H1 (cell line): Measurements from ENCODE around the gene KCNB1. TPM values are rescaled to one million over a fixed set of nuclear protein-coding genes. Genes with fewer than 3 reads are reported as not detected.

Experiments used
- CTCF ChIA-PET: fragments of 300-600 bp; sonication (Branson Sonifier 250); formaldehyde crosslinking; loops from one replicate; lab custom pipeline; 2021; ENCODE audit not compliant: partially characterized antibody; lab: Charles Lee
- POLR2A ChIA-PET: fragments of 300-600 bp; sonication (Branson Sonifier 250); formaldehyde crosslinking; loops from one replicate; lab custom pipeline; 2021; ENCODE audit warnings: inconsistent platforms; ENCODE audit not compliant: partially characterized antibody; lab: Charles Lee
- DNase-seq, 2 experiments: peaks; one replicate each; pipeline versions ENCODE4 v3.0.0 to v3.0.0-alpha.2; 2010 to 2022; ENCODE audit warnings: low spot score in 2 of 2, low read depth in 1 of 2, mixed read lengths in 1 of 2
- FAIRE-seq: peaks from 2 replicates; lab custom pipeline; 2011; peaks lifted over from hg19 to GRCh38; lab: Jason Lieb, UNC
- H2AFZ ChIP-seq: 2 replicates; pipeline ENCODE4 v1.8.1; 2012; ENCODE audit warnings: low read length, inconsistent platforms
- H2AK5ac ChIP-seq: 2 replicates; pipeline ENCODE4 v1.6.1; 2013; ENCODE audit warnings: low read depth, low read length
- H2BK120ac ChIP-seq: replicated peaks from 2 replicates; pipeline ENCODE3; 2013; ENCODE audit warnings: low read depth, low read length, inconsistent platforms
- H2BK12ac ChIP-seq: 2 replicates; pipeline ENCODE4 v1.6.1; 2013; ENCODE audit warnings: low read depth, low read length
- H2BK15ac ChIP-seq: 2 replicates; pipeline ENCODE4 v1.6.1; 2013; ENCODE audit warnings: low read length
- H2BK20ac ChIP-seq: 2 replicates; pipeline ENCODE4 v1.6.1; 2013; ENCODE audit warnings: low read length
- H2BK5ac ChIP-seq: 2 replicates; pipeline ENCODE4 v1.6.1; 2013; ENCODE audit warnings: low read depth, low read length
- H3K14ac ChIP-seq: 2 replicates; pipeline ENCODE4 v1.6.1; 2013; ENCODE audit warnings: inconsistent platforms; ENCODE audit not compliant: insufficient read length
- H3K18ac ChIP-seq: 2 replicates; pipeline ENCODE4 v1.6.1; 2013; ENCODE audit warnings: low read length; ENCODE audit errors: extremely low read depth
- H3K23ac ChIP-seq: 2 replicates; pipeline ENCODE4 v1.6.1; 2013; ENCODE audit warnings: inconsistent platforms; ENCODE audit not compliant: insufficient read length
- H3K23me2 ChIP-seq: 2 replicates; pipeline ENCODE4 v1.6.1; 2013; ENCODE audit warnings: low read depth, low read length
- H3K27ac ChIP-seq: 2 replicates; pipeline ENCODE4 v1.6.1; 2011; ENCODE audit warnings: low read depth, low read length, inconsistent platforms
- H3K27me3 ChIP-seq, 4 experiments: replicated peaks in 1 of 4; 1 replicate in 1 of 4; 2 replicates in 3 of 4; pipeline versions ENCODE4 v1.6.1 to v1.8.1; 2011 to 2013; ENCODE audit warnings: low read length in 3 of 4, mild to moderate bottlenecking in 3 of 4, inconsistent platforms in 2 of 4, mixed read lengths in 2 of 4, moderate library complexity in 1 of 4; ENCODE audit not compliant: control insufficient read depth in 3 of 4, insufficient read depth in 3 of 4; ENCODE audit errors: extremely low read depth in 1 of 4
- H3K36me3 ChIP-seq, 4 experiments: 2 replicates each; pipeline versions ENCODE4 v1.6.1 to v1.8.1; 2011 to 2013; ENCODE audit warnings: mild to moderate bottlenecking in 4 of 4, low read length in 3 of 4, moderate library complexity in 2 of 4, control low read depth in 1 of 4, inconsistent platforms in 1 of 4; ENCODE audit not compliant: insufficient read depth in 4 of 4, control insufficient read depth in 2 of 4
- H3K4ac ChIP-seq: replicated peaks from 2 replicates; pipeline ENCODE3; 2013; ENCODE audit warnings: low read length, low read depth, mixed read lengths, inconsistent platforms; ENCODE audit not compliant: insufficient read length
- H3K4me1 ChIP-seq, 4 experiments: replicated peaks in 1 of 4; 1 replicate in 1 of 4; 2 replicates in 3 of 4; pipeline versions ENCODE4 v1.6.1 to v1.8.1; 2011 to 2013; ENCODE audit warnings: low read length in 3 of 4, inconsistent platforms in 2 of 4, mixed read lengths in 1 of 4; ENCODE audit not compliant: insufficient read depth in 4 of 4, control insufficient read depth in 3 of 4
- H3K4me2 ChIP-seq, 2 experiments: 2 replicates each; pipeline versions ENCODE4 v1.6.1 to v1.8.1; 2011 to 2013; ENCODE audit warnings: low read depth in 2 of 2, low read length in 2 of 2, control low read depth in 1 of 2, inconsistent platforms in 1 of 2, mild to moderate bottlenecking in 1 of 2; ENCODE audit not compliant: insufficient read depth in 1 of 2
- H3K4me3 ChIP-seq, 4 experiments: fragments of 200-600, 300-600 bp in 1 of 4; sonication (generic), shearing (Covaris generic), sonication (Bioruptor Twin) in 1 of 4; 2 replicates each; pipeline versions ENCODE4 v1.5.1 to v1.8.1; 2011 to 2016; ENCODE audit warnings: low read length in 4 of 4, low read depth in 3 of 4, control low read depth in 2 of 4, inconsistent platforms in 2 of 4, mild to moderate bottlenecking in 2 of 4, mixed read lengths in 1 of 4, moderate library complexity in 1 of 4; ENCODE audit not compliant: insufficient read depth in 2 of 4; ENCODE audit errors: extremely low read depth in 1 of 4
- H3K56ac ChIP-seq: replicated peaks from 2 replicates; pipeline ENCODE3; 2013; ENCODE audit warnings: low read depth, mild to moderate bottlenecking, mixed read lengths, low read length, inconsistent platforms; ENCODE audit not compliant: insufficient read length
- H3K79me1 ChIP-seq: 2 replicates; pipeline ENCODE4 v1.6.1; 2013; ENCODE audit warnings: low read depth, low read length, control low read depth
- H3K79me2 ChIP-seq, 2 experiments: 2 replicates each; pipeline versions ENCODE4 v1.6.1 to v1.8.1; 2012 to 2013; ENCODE audit warnings: low read length in 2 of 2, mild to moderate bottlenecking in 2 of 2, inconsistent platforms in 1 of 2; ENCODE audit not compliant: insufficient read depth in 2 of 2, control insufficient read depth in 1 of 2
- H3K9ac ChIP-seq, 4 experiments: replicated peaks in 1 of 4; 1 replicate in 1 of 4; 2 replicates in 3 of 4; pipeline versions ENCODE4 v1.6.1 to v1.8.1; 2011 to 2013; ENCODE audit warnings: low read depth in 3 of 4, low read length in 3 of 4, control low read depth in 2 of 4, mild to moderate bottlenecking in 2 of 4, moderate library complexity in 2 of 4, inconsistent platforms in 1 of 4; ENCODE audit errors: extremely low read depth in 1 of 4
- H3K9me3 ChIP-seq, 2 experiments: 2 replicates each; pipeline versions ENCODE4 v1.6.1 to v1.8.1; 2012 to 2013; ENCODE audit warnings: mild to moderate bottlenecking in 2 of 2, moderate library complexity in 2 of 2, control low read depth in 1 of 2, inconsistent platforms in 1 of 2, low read depth in 1 of 2, low read length in 1 of 2, mixed read lengths in 1 of 2; ENCODE audit not compliant: insufficient read depth in 2 of 2
- H4K20me1 ChIP-seq, 2 experiments: replicated peaks in 1 of 2; 2 replicates each; pipeline versions ENCODE3 to v1.8.1; 2011 to 2013; ENCODE audit warnings: inconsistent platforms in 2 of 2, low read length in 2 of 2, mild to moderate bottlenecking in 1 of 2; ENCODE audit not compliant: insufficient read depth in 2 of 2, control insufficient read depth in 1 of 2
- H4K5ac ChIP-seq: 2 replicates; pipeline ENCODE4 v1.6.1; 2013; ENCODE audit warnings: low read length, low read depth, mixed read lengths, inconsistent platforms; ENCODE audit not compliant: insufficient read length
- H4K8ac ChIP-seq: 2 replicates; pipeline ENCODE4 v1.8.0; 2013; ENCODE audit warnings: mild to moderate bottlenecking, moderate library complexity, low read length, inconsistent platforms; ENCODE audit not compliant: insufficient read depth; ENCODE audit errors: extremely low read depth
- H4K91ac ChIP-seq: replicated peaks from 2 replicates; pipeline ENCODE3; 2013; ENCODE audit warnings: low read length, mixed read lengths, inconsistent platforms; ENCODE audit not compliant: insufficient read length
- CBX5 ChIP-seq: fragments of 300-800, 300-1000 bp; sonication (generic); IDR thresholded peaks from 2 replicates; pipeline ENCODE4 v1.7.1; 2016; ENCODE audit warnings: antibody characterized with exemption, low read length, low read depth
- RAD21 ChIP-seq, 2 experiments: IDR thresholded peaks in 1 of 2; conservative IDR thresholded peaks in 1 of 2; 2 replicates each; pipeline ENCODE4 v1.6.1; 2011; ENCODE audit warnings: low read depth in 2 of 2, low read length in 2 of 2, improper control_type of control experiment in 1 of 2, inconsistent platforms in 1 of 2, mild to moderate bottlenecking in 1 of 2, moderate library complexity in 1 of 2
- WGBS, 2 experiments: shearing (Covaris generic) in 1 of 2; methylation state at CpG; one replicate each; pipeline versions ENCODE4 v1.1.6 to v1.1.7; 2013 to 2015; ENCODE audit warnings: low lambda C conversion rate in 2 of 2, mixed read lengths in 2 of 2, inconsistent platforms in 1 of 2, low coverage in 1 of 2, missing lambda C conversion rate in 1 of 2; ENCODE audit not compliant: insufficient replicate concordance in 2 of 2, insufficient coverage in 1 of 2, insufficient read length in 1 of 2; ENCODE audit errors: extremely low coverage in 1 of 2, missing lambda C conversion rate in 1 of 2; 5-methylcytosine and 5-hydroxymethylcytosine counted together
- polyA plus RNA-seq, 7 experiments: library from polyadenylated mRNA; depleted of rRNA in 3 of 7; stranded (reverse) in 5 of 7; unstranded in 2 of 7; fragments of >200 nt in 5 of 7; fragments of 200-250 nt in 2 of 7; gene quantifications; 1 replicate in 5 of 7; 2 replicates in 1 of 7; 4 replicates in 1 of 7; pipeline versions ENCODE4 v1.2.1 to v1.2.3, GENCODE V29; 2011 to 2013; ENCODE audit warnings: missing spikeins in 2 of 7, mixed read lengths in 2 of 7
- total RNA-seq: library from RNA; stranded (reverse); fragmentation: NEBNext Ultra II Directional; extraction: Animal tissue kit (Norgen Biotek cat#: 25700); gene quantifications from 2 replicates; pipeline ENCODE4 v1.2.1, GENCODE V29; 2021

Gene KCNB1
- total and polyA plus RNA-seq, 2 of the 8 experiments (the other 6 are each of a cell fraction or from before 2014, with no cell fraction given) = 0.58 to 0.67 TPM

- POLR2A ChIA-PET = interaction anchor here (0.8 to 1.4 kb wide), 5 partner anchors 14 to 96 kb away, joined by 3 to 4 read pairs (median 3); partner anchors contain the start of gene KCNB1
- no peak overlapping the region for H3K4me2 ChIP-seq
- no peak overlapping the region for H2BK15ac ChIP-seq
- H3K4me1 ChIP-seq = peaks cover 14 to 29% (median 17%) of the 10 kb centered on the region in 4 experiments
- no peak overlapping the region for H3K14ac ChIP-seq
- no peaks in the 10 kb centered on the region for H3K79me2 ChIP-seq
- 0 out of 2 replicates have a peak overlapping the region, but pooled peaks have one; percentile 10 for H2BK5ac ChIP-seq
- H2BK20ac ChIP-seq = no peak overlapping the region
- CTCF ChIA-PET = interaction anchor here (0.6 to 5.4 kb wide), 11 partner anchors 10 to 622 kb away, joined by 3 to 19 read pairs (median 4); partner anchors contain the start of gene KCNB1
- WGBS, 2 experiments = 55% methylated on average over 4 of the region's 5 CpGs; no CpG with 5 or more reads in 1 of the 2 experiments
- H3K79me1 ChIP-seq = no peaks in the 10 kb centered on the region
- H2BK12ac ChIP-seq = peak overlapping the region; percentile 45; the same call in 1 of the 2 replicates
- no peak overlapping the region for H2BK120ac ChIP-seq
- FAIRE-seq (no peak), DNase-seq (peak in 1 of 2 experiments; percentile 65)
- H4K91ac ChIP-seq = no peak overlapping the region
- H3K27ac ChIP-seq = no peak overlapping the region
- TF ChIP-seq RAD21 (IDR thresholded peaks at IDR 0.05 in 1 of 2, conservative IDR thresholded peaks at IDR 0.05 in 1 of 2; ENCODE audit: low read depth in 2 of 2, low read length in 2 of 2) (peak in 1 of 2 experiments; percentile 43; a peak in 3 of 4 replicates), CBX5 (no peak)
- no peaks in the 10 kb centered on the region; the same call in 1 of the 2 replicates for H3K23me2 ChIP-seq
- H3K23ac ChIP-seq = no peak overlapping the region
- no peaks in the 10 kb centered on the region for H4K20me1 ChIP-seq
- no peaks in the 10 kb centered on the region; a peak in 1 of 7 replicates for H3K27me3 ChIP-seq
- H3K9ac ChIP-seq = no peak overlapping the region
- no peak overlapping the region for H2AFZ ChIP-seq
- H3K4ac ChIP-seq = no peak overlapping the region
- no peaks in the 10 kb centered on the region for H3K36me3 ChIP-seq
- no peak overlapping the region; the same call in 1 of the 2 replicates for H4K8ac ChIP-seq
- no peak overlapping the region for H4K5ac ChIP-seq
- H3K18ac ChIP-seq = no peak overlapping the region; the same call in 1 of the 2 replicates
- H2AK5ac ChIP-seq = no peak overlapping the region
- H3K4me3 ChIP-seq = no peak overlapping the region
- H3K9me3 ChIP-seq = no peaks in the 10 kb centered on the region
- no peak overlapping the region for H3K56ac ChIP-seq
Observed at GRCh38 chr20:49446808-49447207, 35.7 kb downstream of the KCNB1 start.
